Activated CD4-positive, alpha-beta T cell treated with anti-CD3 and anti-CD28 coated beads, Interleukin-2, Interleukin-4, amounts not matched to agents 100 ng/mL and 50 ng/mL, durations not matched to agents 16 hours and 8 hours (primary cell): ENCODE measurements around the gene PRDM10.
"Not testable (repeated sequence)": the region's sequence is repeated elsewhere in the genome, so short reads cannot be mapped to it uniquely, and the experiment has no call there.

Source experiments
- DNase-seq: peaks from one replicate; pipeline ENCODE4 v3.0.0-alpha.2; 2020; ENCODE audit warnings: low spot score

Gene PRDM10

GRCh38 chr11:129894278-129895125, 108.1 kb downstream of the PRDM10 start:
- peak; percentile 17 for DNase-seq

DNA sequence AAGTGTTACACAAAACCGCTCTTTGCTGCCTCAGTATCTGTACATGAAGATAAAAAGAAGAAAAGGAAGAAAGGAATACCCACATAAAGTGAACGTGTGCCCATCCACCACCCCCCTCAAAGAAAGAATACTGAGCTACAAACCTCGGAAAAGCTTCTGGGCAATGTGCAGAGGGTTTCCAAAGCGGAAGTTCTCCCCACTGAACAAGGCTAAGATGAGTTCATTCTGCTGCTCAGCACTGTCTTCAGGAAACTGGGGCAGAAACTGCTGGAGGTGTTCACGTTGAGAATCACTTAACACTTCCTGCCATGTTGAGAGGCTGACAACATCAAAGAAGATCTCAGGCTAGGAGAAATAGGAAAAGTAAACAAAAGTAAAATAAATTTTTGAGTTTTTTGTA, 114.2 kb downstream of the PRDM10 start:
- DNase-seq: peak; percentile 40

DNA sequence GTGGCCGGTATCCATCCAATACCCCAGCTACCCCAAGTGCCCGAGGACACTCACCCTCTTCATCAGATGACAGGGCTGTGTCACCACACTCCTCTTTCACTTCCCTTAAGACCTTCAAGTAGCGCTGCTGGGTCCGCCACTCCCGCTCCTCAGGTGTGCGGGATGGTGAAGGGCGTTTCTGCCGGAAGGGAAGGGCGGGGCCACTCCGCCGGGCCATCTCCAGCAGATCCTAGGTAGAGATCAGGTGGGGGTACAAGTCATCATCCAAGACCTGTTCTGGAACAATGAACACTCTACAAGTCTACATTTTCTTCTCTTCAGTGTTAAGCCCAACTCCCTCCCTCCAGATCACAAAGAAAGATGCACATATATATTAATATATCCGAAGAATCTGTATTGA, 117.3 kb downstream of the PRDM10 start:
- DNase-seq: no peak

DNA sequence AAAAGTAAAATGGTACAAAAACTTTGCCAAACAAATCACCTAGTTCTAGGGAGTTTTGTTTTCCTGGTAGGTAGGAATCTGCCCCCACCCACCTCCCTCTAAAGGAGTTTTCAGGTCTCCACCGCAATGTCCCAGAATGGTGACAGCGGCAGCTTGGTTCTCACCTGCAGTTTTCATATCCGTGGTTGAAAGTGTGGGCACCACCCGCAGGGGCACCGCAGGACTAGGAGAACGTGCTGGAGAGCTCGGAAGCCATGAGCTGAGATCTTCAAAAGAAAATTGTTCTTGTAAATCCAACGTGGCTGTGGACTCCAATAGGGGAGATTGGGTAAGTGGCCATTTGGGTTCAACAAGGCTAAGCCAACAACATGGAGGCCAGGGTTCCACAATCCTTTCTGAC, 118.1 kb downstream of the PRDM10 start:
- DNase-seq: no peak

- peak; percentile 46 for DNase-seq
These were observed 121.0 kb downstream of the PRDM10 start for GRCh38 chr11:129881570-129882170.

- DNase-seq: no peak
These were observed 122.3 kb downstream of the PRDM10 start for GRCh38 chr11:129880311-129880710.

DNA sequence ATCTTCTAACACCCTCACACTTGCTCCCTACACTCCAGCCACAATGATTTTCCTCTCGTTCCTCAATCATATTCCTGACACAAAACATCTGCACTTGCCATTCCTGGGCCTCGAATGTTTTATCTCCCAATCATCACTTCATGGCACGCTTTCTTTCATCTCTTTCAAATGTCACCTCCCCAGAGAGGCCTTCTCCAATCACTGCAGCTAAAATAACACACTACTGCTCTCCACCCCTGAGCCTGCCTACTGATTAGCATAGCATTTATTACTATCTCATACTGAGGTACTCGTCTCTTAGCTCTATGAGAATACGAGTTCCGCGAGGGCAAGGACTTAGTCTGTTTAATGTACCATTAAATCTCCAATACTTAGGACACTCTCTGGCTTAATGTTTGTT, 130.7 kb downstream of the PRDM10 start:
- no peak for DNase-seq

- DNase-seq: not testable (repeated sequence)
These were observed 134.0 kb downstream of the PRDM10 start for GRCh38 chr11:129868626-129869025.

DNA sequence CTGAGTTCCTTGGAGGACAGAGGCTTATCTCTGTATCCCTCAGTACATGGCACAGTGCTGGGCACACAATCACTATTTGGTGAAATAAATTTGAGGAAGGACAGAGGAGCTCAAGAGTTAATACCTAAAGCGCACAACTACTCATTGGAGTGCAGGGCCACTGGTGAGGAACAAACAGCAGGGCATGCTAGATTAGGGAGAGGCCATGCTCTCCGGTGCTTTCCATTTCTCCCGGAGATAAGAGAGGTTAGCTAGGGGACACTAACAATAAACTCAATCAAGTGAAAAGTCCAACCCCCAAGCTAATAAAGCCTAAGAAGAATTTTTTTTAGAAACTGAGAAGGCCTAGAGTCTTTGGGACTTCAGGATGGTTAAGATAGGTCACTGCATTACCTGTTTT, 136.3 kb downstream of the PRDM10 start:
- DNase-seq: no peak

GRCh38 chr11:129865701-129866100, 136.9 kb downstream of the PRDM10 start:
- no peak for DNase-seq

- DNase-seq: no peak
These were observed 137.8 kb downstream of the PRDM10 start for GRCh38 chr11:129864811-129865210.

DNA sequence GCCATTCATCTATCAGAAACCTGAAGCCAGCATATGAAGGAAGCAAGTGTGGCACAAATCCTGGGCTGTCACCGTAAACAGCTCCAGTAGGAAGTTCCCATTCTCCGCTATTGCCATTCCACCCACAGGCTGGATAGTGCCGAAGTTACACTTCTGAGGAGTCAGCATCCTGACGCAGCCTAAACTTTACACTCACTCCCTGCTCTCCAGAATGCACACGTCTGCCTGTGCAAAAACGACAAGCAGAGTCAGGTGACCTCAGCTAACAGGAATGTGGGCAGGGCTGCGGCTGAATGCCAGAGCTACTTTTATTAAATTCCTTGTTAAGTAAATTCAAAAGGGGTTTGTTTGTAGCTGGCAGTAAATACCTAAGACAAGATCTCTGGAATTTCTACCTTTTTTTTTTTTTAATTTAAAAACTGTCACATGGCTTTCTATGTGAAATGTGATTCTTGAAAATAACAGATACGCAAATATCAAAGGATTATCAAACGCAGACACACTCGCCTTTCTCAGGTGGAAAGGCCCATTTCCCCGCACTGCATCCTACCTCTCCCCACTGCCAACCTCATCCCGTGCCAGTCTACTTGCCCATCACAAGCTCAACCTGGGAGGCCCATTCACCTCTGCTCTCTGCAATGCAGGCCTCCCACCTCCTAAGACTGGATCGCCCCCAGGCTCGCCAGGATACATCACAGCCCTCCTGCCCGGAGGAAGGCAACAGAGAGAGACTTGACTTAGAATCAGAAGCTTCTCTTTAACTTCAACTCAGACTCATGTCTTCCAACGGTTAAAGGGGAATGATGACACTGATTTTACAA, 140.7 kb downstream of the PRDM10 start:
- DNase-seq: no peak

DNA sequence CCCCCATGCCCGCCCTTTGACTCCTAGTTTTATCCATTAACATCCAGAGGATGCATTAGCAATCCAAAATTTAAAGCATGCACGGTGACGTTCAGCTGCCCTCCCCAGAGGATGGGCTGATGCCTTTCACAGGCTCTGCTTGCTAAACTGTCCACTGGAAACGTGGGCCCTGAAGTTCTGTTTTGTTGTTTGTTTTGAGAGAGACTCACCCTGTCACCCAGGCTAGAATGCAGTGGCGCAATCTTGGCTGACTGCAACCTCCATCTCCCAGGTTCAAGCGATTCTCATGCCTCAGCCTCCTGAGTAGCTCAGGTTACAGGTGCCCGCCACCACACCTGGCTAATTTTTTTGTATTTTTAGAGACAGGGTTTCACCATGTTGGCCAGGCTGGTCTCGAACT, 146.6 kb downstream of the PRDM10 start:
- no peak for DNase-seq

DNA sequence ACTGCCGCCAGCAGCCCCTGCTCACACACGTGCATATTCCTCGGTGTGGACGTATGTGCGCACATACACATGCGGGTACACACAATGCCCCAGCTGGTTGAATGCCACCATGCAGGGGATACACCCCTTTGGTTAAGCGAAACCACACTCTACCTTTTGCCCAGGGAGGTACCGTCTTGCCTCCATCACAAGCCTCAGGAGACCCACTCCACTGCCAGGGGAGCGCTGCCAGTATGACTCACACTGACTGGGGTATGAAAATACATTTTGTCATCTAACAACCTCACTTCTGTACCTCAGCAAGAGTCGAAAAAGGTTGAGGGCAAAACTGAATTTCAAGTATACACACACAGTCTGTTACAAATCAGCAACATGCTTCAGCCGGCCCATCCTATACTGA, 147.5 kb downstream of the PRDM10 start:
- no peak for DNase-seq

DNA sequence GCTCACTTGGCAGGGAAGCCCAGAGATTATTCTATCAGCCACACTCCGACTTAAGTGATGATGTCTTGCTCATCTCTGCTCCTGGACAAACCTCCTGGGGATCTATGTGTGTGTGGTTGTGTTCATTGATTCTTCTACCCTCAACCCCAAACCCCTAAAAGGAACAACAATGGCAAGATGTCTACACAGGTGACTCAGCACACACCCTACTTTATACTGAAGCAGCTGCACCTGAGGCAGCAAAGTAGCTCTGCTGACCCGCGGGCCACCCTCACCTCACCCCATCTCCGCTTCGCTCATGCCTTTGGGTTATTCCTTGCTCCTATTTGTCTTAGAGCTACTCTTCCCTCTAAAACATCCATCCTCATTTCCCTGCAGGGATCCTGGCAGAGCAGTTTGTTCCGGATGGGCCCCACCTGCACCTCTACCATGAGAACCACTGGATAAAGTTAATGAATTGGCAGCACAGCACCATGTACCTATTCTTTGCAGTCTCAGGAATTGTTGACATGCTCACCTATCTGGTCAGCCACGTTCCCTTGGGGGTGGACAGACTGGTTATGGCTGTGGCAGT, 148.3 kb downstream of the PRDM10 start:
- DNase-seq: no peak

DNA sequence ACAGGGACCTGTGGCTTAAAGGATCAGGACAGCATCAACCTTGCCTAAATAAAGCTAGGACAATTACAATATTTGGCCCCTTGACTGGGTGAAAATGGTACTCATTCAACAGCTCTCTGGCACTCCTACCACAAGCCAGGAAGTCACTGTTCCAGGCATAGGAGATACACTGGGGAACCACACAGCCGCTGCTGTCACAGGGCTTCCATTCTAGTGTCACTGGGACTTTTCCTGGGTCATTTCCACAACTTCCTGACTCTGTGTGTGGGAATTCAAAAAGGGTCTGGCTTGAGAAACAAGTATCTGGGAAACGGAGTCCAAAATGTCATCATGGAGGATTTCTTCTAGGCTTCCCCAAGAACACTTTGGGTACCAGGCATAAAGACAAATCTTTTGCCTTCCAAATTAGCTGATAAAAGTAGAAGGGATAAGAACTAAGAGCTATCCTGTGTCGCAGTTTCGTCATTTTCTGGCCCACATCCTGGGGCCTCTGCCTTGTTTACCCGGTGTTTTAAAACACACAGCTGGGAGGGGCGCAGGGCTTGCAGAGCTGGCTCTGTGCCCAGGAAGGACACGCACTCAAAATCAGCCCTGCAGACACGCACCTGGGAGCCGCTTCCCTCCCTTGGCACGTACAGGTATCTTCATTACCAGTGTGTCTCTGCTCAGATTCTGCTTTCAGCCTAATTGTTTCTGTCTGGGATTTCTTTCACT, 149.0 kb downstream of the PRDM10 start:
- DNase-seq: peak; percentile 11

DNA sequence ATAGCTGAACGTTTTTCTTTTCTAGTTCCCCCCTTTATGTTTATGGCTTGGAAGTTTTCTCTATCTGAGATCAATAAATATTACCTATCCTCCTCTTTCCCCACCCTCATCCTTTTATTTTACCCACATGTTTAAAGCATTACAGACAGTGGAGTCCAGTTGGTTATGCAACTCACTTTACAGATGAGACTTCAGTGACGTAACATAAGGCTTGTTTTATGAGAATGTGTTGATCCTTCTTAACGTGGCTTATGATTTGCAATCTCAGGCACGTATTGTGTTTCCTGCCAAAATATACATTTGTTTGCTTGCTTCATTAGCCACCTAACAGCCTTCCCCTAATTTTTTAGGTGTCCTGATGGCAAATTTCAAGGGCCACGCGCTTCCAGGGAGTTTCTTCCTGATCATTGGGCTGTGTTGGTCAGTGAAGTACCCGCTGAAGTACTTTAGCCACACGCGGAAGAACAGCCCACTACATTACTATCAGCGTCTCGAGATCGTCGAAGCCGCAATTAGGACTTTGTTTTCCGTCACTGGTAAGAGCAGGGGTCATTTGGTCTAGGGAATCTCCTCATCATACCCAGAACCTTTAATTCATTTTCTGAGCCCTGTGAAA, 150.4 kb downstream of the PRDM10 start:
- DNase-seq: no peak
